ENCODE data around the gene CLEC18B. TPM values are rescaled to one million over a fixed set of nuclear protein-coding genes. Genes with fewer than 3 reads are reported as not detected.

CLEC18B gene
- total RNA-seq, 1 donor: not detected

Small RNA genes lying within 50 kb of the gene (small RNA-seq; reads per million reads assigned to genes)
- gene AC009053.4 (not detected), gene RF00019 (not detected), gene RNU6-237P (not detected)

Other genes with a start within 250 kb of the CLEC18B start
- 70.2 and 76.9 TPM in 2 replicates for gene PSMD7, start 124.7 kb downstream of the CLEC18B start, total RNA-seq
- gene NPIPB15, start 45.2 kb downstream of the CLEC18B start, total RNA-seq: 0.32 and 0.86 TPM in 2 replicates
- gene GLG1, start 185.6 kb upstream of the CLEC18B start, total RNA-seq: 128 and 158 TPM in 2 replicates
- 20.3 and 30.7 TPM in 2 replicates for gene RFWD3, start 245.4 kb upstream of the CLEC18B start, total RNA-seq

All from fibroblast of villous mesenchyme (primary cell).